Measurements from ENCODE around the gene SMIM33.

The SMIM33 gene

DNA sequence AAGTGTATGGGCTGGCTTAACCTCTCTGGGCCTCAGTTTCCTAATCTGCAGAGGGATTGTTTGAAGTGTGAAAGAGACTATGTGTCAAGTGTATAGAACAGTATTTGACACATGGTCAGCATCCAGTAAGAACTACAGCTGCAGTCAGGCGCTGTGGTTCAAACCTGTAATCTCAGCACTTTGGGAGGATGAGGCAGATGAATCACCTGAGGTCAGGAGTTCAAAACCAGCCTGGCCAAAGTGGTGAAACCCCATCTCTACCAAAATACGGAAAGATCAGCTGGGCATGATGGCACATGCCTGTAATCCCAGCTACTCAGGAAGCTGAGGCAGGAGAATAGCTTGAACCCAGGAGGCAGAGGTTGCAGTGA, 43.7 kb downstream of the SMIM33 start:
- TF ChIP-seq EZH2phosphoT487 (IDR thresholded peaks at IDR 0.05; ENCODE audit: borderline replicate concordance) = no peak
- TF ChIP-seq, protein P1, sequence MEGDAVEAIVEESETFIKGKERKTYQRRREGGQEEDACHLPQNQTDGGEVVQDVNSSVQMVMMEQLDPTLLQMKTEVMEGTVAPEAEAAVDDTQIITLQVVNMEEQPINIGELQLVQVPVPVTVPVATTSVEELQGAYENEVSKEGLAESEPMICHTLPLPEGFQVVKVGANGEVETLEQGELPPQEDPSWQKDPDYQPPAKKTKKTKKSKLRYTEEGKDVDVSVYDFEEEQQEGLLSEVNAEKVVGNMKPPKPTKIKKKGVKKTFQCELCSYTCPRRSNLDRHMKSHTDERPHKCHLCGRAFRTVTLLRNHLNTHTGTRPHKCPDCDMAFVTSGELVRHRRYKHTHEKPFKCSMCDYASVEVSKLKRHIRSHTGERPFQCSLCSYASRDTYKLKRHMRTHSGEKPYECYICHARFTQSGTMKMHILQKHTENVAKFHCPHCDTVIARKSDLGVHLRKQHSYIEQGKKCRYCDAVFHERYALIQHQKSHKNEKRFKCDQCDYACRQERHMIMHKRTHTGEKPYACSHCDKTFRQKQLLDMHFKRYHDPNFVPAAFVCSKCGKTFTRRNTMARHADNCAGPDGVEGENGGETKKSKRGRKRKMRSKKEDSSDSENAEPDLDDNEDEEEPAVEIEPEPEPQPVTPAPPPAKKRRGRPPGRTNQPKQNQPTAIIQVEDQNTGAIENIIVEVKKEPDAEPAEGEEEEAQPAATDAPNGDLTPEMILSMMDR (conservative IDR thresholded peaks at IDR 0.05; ENCODE audit: low read length) = no peak
- no peaks in the 10 kb centered on the region for H3K27me3 ChIP-seq (ENCODE audit: insufficient read depth, low read length, poor library complexity, severe bottlenecking)
- H3K4me3 ChIP-seq (ENCODE audit: low read length, poor library complexity, severe bottlenecking) = no peak overlapping the region
- no peaks in the 10 kb centered on the region for H3K79me2 ChIP-seq (ENCODE audit: insufficient read depth, low read length)
- no peaks in the 10 kb centered on the region for H3K9me3 ChIP-seq (ENCODE audit: insufficient read depth, low read depth, low read length)
- H3K9ac ChIP-seq (ENCODE audit: low read depth, low read length, poor library complexity, severe bottlenecking) = no peak overlapping the region
- H3K9me2 ChIP-seq (replicated peaks; ENCODE audit: low read depth, low read length) = no peaks in the 10 kb centered on the region
- H3K4me1 ChIP-seq (ENCODE audit: insufficient read depth, low read length, poor library complexity, severe bottlenecking) = peaks cover 31% of the 10 kb centered on the region
- H3F3A ChIP-seq (ENCODE audit: low read depth) = 0 out of 2 replicates have a peak, but pooled peaks cover 3% of the 10 kb centered on the region
- no peak overlapping the region for H2AFZ ChIP-seq (ENCODE audit: low read length)
- H3K36me3 ChIP-seq (ENCODE audit: insufficient read depth, low read length) = no peaks in the 10 kb centered on the region
- no peak overlapping the region for H3K4me2 ChIP-seq (ENCODE audit: low read depth, low read length, poor library complexity, severe bottlenecking)
- H4K20me1 ChIP-seq (ENCODE audit: insufficient read depth, low read length, poor library complexity, severe bottlenecking) = no peaks in the 10 kb centered on the region

DNA sequence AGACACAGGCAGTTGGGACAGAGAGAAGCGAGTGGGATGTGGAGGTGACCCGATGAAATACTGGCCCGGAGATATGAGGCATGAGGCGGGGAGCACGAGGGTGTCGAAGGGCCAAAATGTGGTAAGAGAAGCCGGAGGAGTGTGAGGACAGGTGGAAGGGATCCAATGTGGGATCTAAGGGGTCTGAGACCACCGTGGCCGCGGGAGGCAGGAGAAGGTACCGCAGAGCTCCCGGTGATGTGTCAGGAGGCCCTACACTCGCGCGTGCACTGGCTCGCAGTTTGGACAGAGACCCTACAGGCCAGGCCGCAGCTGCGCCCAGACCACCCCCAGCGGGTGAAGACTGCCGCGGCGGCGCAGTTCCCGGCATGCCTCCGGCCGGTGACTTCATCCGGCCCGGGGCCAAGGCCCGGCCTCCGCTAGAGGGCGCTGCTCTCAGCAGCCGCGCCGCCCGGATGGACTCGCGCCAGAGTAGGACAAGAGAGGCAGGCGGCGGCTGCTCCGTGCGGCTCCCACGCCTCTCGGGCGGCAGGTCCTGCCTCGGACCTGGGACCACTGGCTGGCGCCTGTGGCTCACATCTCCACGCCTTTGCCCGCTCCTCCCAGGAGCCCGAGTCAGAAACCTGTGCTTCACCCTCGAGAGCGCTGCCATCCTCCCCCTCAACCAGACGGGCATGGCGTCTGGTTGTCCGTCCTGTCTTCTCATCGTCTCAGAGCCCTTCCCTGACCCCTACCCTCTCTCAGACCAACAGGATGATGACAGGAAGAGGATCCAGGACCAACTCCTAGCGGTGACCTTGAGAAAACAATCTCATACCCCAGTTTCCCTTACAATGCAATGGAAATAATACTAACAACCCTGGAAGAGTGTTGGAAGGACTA, 47.1 kb downstream of the SMIM33 start:
- H2AFZ ChIP-seq (ENCODE audit: low read length) = peak overlapping the region; percentile 85
- no peaks in the 10 kb centered on the region for H3K79me2 ChIP-seq (ENCODE audit: insufficient read depth, low read length)
- H3K27me3 ChIP-seq (ENCODE audit: insufficient read depth, low read length, poor library complexity, severe bottlenecking) = no peaks in the 10 kb centered on the region
- H3F3A ChIP-seq (ENCODE audit: low read depth) = no peaks in the 10 kb centered on the region
- peaks cover 16% of the 10 kb centered on the region for H3K4me1 ChIP-seq (ENCODE audit: insufficient read depth, low read length, poor library complexity, severe bottlenecking)
- peak overlapping the region; percentile 86 for H3K9ac ChIP-seq (ENCODE audit: low read depth, low read length, poor library complexity, severe bottlenecking)
- H3K9me2 ChIP-seq (replicated peaks; ENCODE audit: low read depth, low read length) = no peaks in the 10 kb centered on the region
- H4K20me1 ChIP-seq (ENCODE audit: insufficient read depth, low read length, poor library complexity, severe bottlenecking) = no peaks in the 10 kb centered on the region
- TF ChIP-seq EZH2phosphoT487 (IDR thresholded peaks at IDR 0.05; ENCODE audit: borderline replicate concordance) = no peak
- TF ChIP-seq, protein P1 (conservative IDR thresholded peaks at IDR 0.05; ENCODE audit: low read length) = peak; percentile 87
- no peaks in the 10 kb centered on the region for H3K9me3 ChIP-seq (ENCODE audit: insufficient read depth, low read depth, low read length)
- peak overlapping the region; percentile 71 for H3K4me3 ChIP-seq (ENCODE audit: low read length, poor library complexity, severe bottlenecking)
- H3K4me2 ChIP-seq (ENCODE audit: low read depth, low read length, poor library complexity, severe bottlenecking) = peak overlapping the region; percentile 76
- no peaks in the 10 kb centered on the region for H3K36me3 ChIP-seq (ENCODE audit: insufficient read depth, low read length)

Measured in Loucy (cell line).